Measurements from ENCODE around the gene FCER2. TPM values are rescaled to one million over a fixed set of nuclear protein-coding genes. Genes with fewer than 3 reads are reported as not detected.
A peak's percentile ranks its signal among the peaks of the same experiment; 100 is the strongest.

Gene FCER2
- polyA plus RNA-seq, 2 of the 4 experiments (the other 2 are of a cell fraction), result not detected

DNA sequence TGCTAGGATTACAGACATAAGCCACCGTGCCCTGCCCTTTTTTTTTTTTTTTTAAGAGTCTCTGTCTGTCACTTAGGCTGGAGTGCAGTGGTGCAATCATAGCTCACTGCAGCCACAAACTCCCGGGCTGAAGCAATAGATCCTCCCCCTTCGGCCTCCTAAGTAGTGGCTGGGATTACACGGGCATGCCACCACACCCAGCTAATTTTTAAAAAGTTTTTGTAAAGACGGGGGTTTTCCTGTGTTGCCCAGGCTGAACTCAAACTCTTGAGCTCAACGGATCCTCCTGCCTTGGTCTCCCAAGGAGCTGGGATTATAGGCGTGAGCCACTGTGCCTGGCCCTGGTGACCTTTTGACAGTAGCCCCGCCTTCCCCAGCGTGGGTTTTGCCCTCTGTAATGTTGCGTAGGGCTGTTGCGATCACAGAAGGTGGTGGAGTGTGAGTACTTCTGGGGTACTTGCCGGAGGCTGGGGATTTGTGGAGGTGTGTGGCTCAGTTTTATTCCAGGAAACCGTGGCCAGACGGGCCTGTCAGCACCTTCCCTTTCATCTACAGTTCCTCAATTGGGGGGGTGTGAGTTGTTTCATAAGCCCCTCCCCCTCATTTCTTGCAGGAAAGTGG lies 44.7 kb downstream of the FCER2 start:
- ChIA-PET CTCF (interaction anchor here (0.6 to 1.7 kb wide), 5 partner anchors 18 to 143 kb away, joined by 3 to 7 read pairs (median 6); partner anchors contain the start of gene TRAPPC5), POLR2A (no interaction called here)
- ATAC-seq (no peak; a peak in 1 of 6 replicates), DNase-seq (ENCODE audit: low read depth in 1 of 2, low spot score in 1 of 2) (no peak), FAIRE-seq (no peak)
- TF ChIP-seq RNF2 (IDR thresholded peaks at IDR 0.05; ENCODE audit: borderline replicate concordance, low read depth), result no peak
- no peak for TF ChIP-seq PHF8 (IDR thresholded peaks at IDR 0.05; ENCODE audit: borderline replicate concordance, low read depth)
- TF ChIP-seq CBX2 (IDR thresholded peaks at IDR 0.05; ENCODE audit: borderline replicate concordance, low read depth), result no peak
- no peak for TF ChIP-seq PBX3 (IDR thresholded peaks at IDR 0.05)
- no peak for TF ChIP-seq TFCP2L1 (CRISPR knock-in tag; IDR thresholded peaks at IDR 0.05)
- TF ChIP-seq ZSCAN20 (CRISPR knock-in tag; IDR thresholded peaks at IDR 0.05), result no peak
- no peak for TF ChIP-seq HOXB13 (CRISPR knock-in tag; IDR thresholded peaks at IDR 0.05; ENCODE audit: low read depth)
- TF ChIP-seq, protein P1, sequence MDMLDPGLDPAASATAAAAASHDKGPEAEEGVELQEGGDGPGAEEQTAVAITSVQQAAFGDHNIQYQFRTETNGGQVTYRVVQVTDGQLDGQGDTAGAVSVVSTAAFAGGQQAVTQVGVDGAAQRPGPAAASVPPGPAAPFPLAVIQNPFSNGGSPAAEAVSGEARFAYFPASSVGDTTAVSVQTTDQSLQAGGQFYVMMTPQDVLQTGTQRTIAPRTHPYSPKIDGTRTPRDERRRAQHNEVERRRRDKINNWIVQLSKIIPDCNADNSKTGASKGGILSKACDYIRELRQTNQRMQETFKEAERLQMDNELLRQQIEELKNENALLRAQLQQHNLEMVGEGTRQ (IDR thresholded peaks at IDR 0.05), result no peak
- TF ChIP-seq, protein P2, sequence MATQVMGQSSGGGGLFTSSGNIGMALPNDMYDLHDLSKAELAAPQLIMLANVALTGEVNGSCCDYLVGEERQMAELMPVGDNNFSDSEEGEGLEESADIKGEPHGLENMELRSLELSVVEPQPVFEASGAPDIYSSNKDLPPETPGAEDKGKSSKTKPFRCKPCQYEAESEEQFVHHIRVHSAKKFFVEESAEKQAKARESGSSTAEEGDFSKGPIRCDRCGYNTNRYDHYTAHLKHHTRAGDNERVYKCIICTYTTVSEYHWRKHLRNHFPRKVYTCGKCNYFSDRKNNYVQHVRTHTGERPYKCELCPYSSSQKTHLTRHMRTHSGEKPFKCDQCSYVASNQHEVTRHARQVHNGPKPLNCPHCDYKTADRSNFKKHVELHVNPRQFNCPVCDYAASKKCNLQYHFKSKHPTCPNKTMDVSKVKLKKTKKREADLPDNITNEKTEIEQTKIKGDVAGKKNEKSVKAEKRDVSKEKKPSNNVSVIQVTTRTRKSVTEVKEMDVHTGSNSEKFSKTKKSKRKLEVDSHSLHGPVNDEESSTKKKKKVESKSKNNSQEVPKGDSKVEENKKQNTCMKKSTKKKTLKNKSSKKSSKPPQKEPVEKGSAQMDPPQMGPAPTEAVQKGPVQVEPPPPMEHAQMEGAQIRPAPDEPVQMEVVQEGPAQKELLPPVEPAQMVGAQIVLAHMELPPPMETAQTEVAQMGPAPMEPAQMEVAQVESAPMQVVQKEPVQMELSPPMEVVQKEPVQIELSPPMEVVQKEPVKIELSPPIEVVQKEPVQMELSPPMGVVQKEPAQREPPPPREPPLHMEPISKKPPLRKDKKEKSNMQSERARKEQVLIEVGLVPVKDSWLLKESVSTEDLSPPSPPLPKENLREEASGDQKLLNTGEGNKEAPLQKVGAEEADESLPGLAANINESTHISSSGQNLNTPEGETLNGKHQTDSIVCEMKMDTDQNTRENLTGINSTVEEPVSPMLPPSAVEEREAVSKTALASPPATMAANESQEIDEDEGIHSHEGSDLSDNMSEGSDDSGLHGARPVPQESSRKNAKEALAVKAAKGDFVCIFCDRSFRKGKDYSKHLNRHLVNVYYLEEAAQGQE (IDR thresholded peaks at IDR 0.05), result no peak
- Histone ChIP-seq H3K4me1 (no peaks in the 10 kb centered on the region), H3K4me2 (no peak overlapping the region), H3K9me3 (no peaks in the 10 kb centered on the region), H3K4me3 (no peak overlapping the region), H3K27ac (0 out of 6 replicates have a peak overlapping the region, but pooled peaks of 1 of the 2 experiments have one; percentile 14)
- 36% methylated on average over 13 of the region's 14 CpGs for WGBS (ENCODE audit: missing lambda C conversion rate)

DNA sequence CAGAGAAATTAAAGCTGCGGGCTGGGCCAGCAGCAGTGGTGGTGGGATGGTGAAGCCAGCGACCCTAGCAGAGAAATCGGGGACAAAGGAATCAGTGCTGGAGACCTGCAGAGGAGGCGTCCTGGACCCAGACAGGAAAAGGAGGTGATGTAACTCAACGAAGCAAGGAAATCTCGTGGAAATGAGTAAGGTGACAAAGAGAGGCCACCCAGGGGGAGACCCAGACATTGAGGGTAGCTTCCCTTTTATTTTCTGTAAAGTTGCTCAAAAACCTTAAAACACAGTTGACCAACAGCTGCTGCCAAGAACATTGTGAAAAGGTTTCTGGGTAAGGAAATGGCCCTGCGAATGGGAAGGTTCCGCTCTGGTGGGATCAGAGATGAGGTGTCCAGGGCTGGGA lies 46.4 kb downstream of the FCER2 start:
- no peak overlapping the region for H3K4me2 ChIP-seq
- no peak for FAIRE-seq
- WGBS (ENCODE audit: missing lambda C conversion rate), result 66% methylated on average over 8 of the region's 8 CpGs

More for the DNA sequence above, 46.4 kb downstream of the FCER2 start:
- H3K4me3 ChIP-seq, result no peak overlapping the region
- ATAC-seq (no peak), DNase-seq (ENCODE audit: low read depth in 1 of 2, low spot score in 1 of 2) (no peak)
- no peak overlapping the region for H3K27ac ChIP-seq
- POLR2A ChIA-PET, result no interaction called here
- no peaks in the 10 kb centered on the region for H3K9me3 ChIP-seq
- CTCF ChIA-PET, result interaction anchor here (1.0 to 3.2 kb wide), 5 partner anchors 12 to 145 kb away, joined by 3 to 21 read pairs (median 7); partner anchors contain the start of gene TRAPPC5
- no peak for TF ChIP-seq EP300 (IDR thresholded peaks at IDR 0.05)
- TF ChIP-seq CBX2 (IDR thresholded peaks at IDR 0.05; ENCODE audit: borderline replicate concordance, low read depth), result no peak
- TF ChIP-seq, protein P3, sequence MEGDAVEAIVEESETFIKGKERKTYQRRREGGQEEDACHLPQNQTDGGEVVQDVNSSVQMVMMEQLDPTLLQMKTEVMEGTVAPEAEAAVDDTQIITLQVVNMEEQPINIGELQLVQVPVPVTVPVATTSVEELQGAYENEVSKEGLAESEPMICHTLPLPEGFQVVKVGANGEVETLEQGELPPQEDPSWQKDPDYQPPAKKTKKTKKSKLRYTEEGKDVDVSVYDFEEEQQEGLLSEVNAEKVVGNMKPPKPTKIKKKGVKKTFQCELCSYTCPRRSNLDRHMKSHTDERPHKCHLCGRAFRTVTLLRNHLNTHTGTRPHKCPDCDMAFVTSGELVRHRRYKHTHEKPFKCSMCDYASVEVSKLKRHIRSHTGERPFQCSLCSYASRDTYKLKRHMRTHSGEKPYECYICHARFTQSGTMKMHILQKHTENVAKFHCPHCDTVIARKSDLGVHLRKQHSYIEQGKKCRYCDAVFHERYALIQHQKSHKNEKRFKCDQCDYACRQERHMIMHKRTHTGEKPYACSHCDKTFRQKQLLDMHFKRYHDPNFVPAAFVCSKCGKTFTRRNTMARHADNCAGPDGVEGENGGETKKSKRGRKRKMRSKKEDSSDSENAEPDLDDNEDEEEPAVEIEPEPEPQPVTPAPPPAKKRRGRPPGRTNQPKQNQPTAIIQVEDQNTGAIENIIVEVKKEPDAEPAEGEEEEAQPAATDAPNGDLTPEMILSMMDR (IDR thresholded peaks at IDR 0.05), result no peak
- TF ChIP-seq, protein P4, sequence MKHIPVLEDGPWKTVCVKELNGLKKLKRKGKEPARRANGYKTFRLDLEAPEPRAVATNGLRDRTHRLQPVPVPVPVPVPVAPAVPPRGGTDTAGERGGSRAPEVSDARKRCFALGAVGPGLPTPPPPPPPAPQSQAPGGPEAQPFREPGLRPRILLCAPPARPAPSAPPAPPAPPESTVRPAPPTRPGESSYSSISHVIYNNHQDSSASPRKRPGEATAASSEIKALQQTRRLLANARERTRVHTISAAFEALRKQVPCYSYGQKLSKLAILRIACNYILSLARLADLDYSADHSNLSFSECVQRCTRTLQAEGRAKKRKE (CRISPR knock-in tag; IDR thresholded peaks at IDR 0.05; ENCODE audit: low read depth), result no peak
- no peak for TF ChIP-seq KDM1A (IDR thresholded peaks at IDR 0.05; ENCODE audit: low read depth)
- no peak for TF ChIP-seq JUN (IDR thresholded peaks at IDR 0.05)
- TF ChIP-seq MYC (IDR thresholded peaks at IDR 0.05; ENCODE audit: borderline replicate concordance, low read length), result no peak
- TF ChIP-seq BHLHE40 (IDR thresholded peaks at IDR 0.05; ENCODE audit: low read depth, low read length), result no peak
- no peak for TF ChIP-seq CHD2 (IDR thresholded peaks at IDR 0.05; ENCODE audit: low read length, partially characterized antibody)
- TF ChIP-seq HMGXB4 (CRISPR knock-in tag; IDR thresholded peaks at IDR 0.05; ENCODE audit: borderline replicate concordance), result no peak
- no peak for TF ChIP-seq RARB (CRISPR knock-in tag; IDR thresholded peaks at IDR 0.05)
- TF ChIP-seq HOXB5 (CRISPR knock-in tag; IDR thresholded peaks at IDR 0.05), result no peak
- TF ChIP-seq NFE2L2 (conservative IDR thresholded peaks at IDR 0.05; ENCODE audit: low read length), result no peak
- TF ChIP-seq, protein P5, sequence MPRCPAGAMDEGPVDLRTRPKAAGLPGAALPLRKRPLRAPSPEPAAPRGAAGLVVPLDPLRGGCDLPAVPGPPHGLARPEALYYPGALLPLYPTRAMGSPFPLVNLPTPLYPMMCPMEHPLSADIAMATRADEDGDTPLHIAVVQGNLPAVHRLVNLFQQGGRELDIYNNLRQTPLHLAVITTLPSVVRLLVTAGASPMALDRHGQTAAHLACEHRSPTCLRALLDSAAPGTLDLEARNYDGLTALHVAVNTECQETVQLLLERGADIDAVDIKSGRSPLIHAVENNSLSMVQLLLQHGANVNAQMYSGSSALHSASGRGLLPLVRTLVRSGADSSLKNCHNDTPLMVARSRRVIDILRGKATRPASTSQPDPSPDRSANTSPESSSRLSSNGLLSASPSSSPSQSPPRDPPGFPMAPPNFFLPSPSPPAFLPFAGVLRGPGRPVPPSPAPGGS (IDR thresholded peaks at IDR 0.05), result no peak
- TF ChIP-seq FOXS1 (CRISPR knock-in tag; IDR thresholded peaks at IDR 0.05), result no peak
- H3K4me1 ChIP-seq, result no peaks in the 10 kb centered on the region
